Fibroblast of villous mesenchyme (primary cell): ENCODE results near the gene ATP8B1. TPM values are rescaled to one million over a fixed set of nuclear protein-coding genes. Genes with fewer than 3 reads are reported as not detected.
A peak's percentile ranks its signal among the peaks of the same experiment; 100 is the strongest.

Experiments
- DNase-seq: peaks from one replicate; pipeline ENCODE4 v3.0.0-alpha.2; 2010; ENCODE audit warnings: low read depth
- H3K4me3 ChIP-seq: 2 replicates; pipeline ENCODE4 v1.5.1; 2011; ENCODE audit warnings: low read depth, mild to moderate bottlenecking, low read length
- total RNA-seq: library from RNA; depleted of rRNA; stranded (reverse); fragments of >200 nt; gene quantifications from 2 replicates; pipeline ENCODE4 v1.2.3, GENCODE V29; 2012
- TF ChIP-seq, protein P1 (sequence below): IDR thresholded peaks from 2 replicates; pipeline ENCODE4 v1.5.1; 2012; ENCODE audit warnings: low read depth, mild to moderate bottlenecking, low read length; ENCODE audit not compliant: insufficient read depth

The ATP8B1 gene
- total RNA-seq, 1 donor, result 26.3 TPM

DNA sequence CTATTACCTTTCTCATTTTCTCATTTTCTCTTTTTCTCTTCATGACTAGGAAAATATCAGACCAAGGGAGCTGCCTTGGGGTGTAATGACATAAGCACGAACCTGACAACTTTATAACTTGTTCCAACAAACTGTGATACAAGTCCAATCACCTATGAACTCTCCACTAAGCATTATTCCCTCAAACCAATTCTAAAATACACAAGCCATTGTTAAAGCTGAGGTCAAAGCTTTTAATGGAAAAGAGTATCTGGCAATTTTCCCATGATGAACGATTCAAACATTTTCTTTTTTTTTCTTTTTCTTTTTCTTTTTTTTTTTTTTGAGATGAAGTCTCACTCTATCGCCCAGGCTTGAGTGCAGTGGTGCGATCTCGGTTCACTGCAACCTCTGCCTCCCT, 133.1 kb downstream of the ATP8B1 start:
- no peak for DNase-seq
- TF ChIP-seq, protein P1, sequence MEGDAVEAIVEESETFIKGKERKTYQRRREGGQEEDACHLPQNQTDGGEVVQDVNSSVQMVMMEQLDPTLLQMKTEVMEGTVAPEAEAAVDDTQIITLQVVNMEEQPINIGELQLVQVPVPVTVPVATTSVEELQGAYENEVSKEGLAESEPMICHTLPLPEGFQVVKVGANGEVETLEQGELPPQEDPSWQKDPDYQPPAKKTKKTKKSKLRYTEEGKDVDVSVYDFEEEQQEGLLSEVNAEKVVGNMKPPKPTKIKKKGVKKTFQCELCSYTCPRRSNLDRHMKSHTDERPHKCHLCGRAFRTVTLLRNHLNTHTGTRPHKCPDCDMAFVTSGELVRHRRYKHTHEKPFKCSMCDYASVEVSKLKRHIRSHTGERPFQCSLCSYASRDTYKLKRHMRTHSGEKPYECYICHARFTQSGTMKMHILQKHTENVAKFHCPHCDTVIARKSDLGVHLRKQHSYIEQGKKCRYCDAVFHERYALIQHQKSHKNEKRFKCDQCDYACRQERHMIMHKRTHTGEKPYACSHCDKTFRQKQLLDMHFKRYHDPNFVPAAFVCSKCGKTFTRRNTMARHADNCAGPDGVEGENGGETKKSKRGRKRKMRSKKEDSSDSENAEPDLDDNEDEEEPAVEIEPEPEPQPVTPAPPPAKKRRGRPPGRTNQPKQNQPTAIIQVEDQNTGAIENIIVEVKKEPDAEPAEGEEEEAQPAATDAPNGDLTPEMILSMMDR, result no peak

DNA sequence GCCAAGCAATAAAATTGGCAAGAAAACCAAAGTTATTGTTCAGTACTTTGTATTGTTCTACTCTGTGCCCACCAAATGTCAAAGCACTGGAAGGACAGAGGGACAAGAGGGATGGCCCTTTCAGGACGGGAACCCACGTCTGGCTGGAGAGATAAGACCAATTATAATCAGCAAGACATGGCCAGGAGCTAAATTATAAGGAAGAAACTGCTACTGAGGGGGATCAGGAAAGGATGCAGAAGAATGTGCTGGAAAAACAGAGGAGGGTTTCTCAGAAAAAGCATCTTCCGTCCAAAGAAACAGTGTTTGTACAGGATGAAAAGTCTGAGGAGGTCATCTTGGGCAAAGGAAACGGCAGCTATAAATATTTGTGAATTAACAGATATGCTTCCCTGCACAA, 135.1 kb downstream of the ATP8B1 start:
- no peak overlapping the region for H3K4me3 ChIP-seq
- TF ChIP-seq, protein P1, result no peak
- DNase-seq, result no peak

More for the DNA sequence above, 133.1 kb downstream of the ATP8B1 start:
- H3K4me3 ChIP-seq, result no peak overlapping the region

DNA sequence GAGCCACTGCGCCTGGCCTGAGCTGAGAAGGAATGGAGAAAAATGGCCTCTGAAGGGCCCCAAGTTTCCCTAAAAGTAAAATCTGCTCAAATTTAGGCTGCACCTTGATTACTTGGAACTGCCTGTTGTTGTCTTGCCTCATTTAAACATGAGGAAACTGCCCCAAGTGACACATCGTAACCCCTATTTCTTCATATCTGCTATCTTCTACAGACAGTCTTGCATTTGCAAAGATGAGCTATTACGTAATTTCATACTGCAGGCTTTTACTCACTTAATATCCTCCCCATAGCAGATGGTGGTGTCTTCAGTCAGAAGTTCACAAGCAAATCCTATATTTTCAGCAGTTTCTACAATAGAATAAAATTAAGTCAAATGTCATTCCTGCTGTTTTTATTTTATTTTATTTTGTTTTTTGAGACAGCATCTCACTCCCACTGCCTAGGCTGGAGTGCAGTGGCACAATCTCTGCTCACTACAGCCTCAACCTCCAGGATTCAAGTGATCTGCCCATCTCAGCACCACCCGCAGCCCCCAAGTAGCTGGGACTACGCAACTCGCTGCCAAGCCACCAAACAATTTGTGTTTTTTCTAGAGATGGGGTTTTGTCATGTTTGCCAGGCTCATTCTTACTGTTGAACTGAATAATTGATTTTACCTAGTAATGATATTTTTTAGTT, 136.2 kb downstream of the ATP8B1 start:
- no peak overlapping the region for H3K4me3 ChIP-seq
- TF ChIP-seq, protein P1, result no peak
- peak; percentile 94 for DNase-seq

DNA sequence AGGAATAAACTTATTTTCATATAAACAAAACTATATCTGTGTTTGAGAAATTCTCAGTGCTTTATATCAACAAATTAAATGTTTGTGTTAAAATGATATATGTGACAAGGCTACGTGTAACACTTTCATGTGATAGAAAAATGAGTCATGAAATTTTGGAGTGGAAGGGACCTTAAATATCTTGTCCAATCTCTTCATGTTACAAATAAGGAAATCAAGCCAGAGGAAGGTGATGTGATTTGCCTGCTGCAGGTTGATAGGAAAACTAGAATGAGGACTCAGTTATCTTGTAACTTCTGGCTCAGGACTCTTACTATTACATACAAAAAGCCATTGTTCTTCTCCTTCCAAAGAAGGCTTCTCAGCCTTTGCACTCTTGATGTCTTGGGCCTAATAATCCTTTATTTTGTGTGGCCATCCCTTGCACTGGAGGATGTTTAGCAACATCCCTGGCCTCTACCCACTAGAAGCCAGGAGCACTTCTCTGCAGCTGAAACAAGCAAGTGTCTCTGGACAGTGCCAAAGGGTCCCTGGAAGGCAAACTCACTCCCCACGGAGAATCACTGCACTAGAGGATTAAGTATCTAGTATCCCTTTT, 138.4 kb downstream of the ATP8B1 start:
- H3K4me3 ChIP-seq, result no peak overlapping the region
- TF ChIP-seq, protein P1, result no peak
- DNase-seq, result no peak

DNA sequence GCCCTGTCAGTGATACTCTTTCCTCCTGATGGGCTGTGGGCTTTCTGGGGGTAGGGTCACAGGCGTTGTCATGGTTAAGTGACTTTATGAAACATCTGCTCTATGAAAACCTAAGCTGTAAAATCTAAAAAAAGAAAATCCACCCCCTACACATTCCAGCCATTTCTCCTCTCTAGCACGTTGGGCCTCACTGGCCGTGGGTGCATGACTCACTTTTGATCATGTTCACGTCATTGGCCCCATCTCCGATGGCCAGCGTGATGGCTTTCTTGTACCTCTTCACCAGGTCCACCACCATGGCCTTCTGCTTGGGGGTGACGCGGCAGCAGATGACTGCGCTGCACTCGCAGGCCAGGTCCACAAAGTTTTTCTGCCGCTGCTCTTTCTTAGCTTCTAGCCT, 142.2 kb downstream of the ATP8B1 start:
- DNase-seq, result peak; percentile 80
- TF ChIP-seq, protein P1, result no peak
- no peak overlapping the region for H3K4me3 ChIP-seq

DNA sequence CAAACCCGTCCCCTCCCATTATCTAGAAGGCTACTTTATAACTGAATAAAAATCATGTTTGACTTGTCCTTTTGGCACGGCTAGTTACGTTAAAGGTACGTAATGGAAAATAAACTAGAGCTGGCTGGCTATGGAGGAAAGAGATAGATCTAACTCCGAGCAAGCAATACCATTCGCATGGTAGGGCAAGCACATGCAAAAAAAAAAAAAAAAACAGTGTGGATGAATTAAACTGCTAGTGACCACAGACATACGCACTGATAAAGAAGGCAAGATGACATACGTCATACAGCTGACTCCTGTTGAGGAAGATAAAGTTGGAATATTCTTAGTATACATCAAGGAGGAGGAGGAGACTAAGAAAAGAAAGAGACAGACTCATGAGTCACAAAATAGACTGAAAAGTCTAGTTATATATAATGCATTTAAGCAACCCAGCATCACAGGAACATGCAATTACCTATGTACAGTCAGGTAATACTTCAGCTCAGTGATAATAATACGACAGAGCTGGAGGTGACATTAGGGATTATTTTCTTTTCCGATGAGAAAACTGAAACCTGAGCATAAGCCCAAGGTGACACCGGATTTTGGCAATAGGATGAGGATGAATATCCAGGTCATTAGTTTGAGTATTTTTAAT, 143.5 kb downstream of the ATP8B1 start:
- TF ChIP-seq, protein P1, result no peak
- no peak for DNase-seq

DNA sequence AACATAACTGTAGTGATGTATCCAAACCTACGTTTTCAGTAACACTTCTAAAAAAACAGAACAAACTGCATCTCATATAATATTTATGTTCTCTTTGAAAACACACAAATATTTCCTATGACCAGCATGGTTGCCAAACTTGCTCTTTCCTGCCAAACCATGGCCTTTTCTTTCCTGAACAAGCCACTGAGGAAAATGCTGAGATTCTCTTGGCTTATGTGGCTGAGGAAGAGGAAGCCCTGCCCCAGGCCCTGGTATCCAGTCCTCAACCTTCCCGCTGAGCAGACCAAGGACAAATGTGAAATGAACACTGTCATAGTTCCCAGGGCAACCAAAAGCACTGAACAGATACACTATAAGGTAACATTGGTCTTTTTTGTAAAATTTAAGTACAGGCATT, 145.6 kb downstream of the ATP8B1 start:
- no peak for DNase-seq
- no peak overlapping the region for H3K4me3 ChIP-seq
- TF ChIP-seq, protein P1, result no peak

More for the DNA sequence above, 143.5 kb downstream of the ATP8B1 start:
- no peak overlapping the region for H3K4me3 ChIP-seq
